CD14-positive monocyte (primary cell): ENCODE results near the gene DIPK2A. TPM values are rescaled to one million over a fixed set of nuclear protein-coding genes. Genes with fewer than 3 reads are reported as not detected.

Experiments used
- DNase-seq, 3 donors: peaks; one replicate each; pipeline ENCODE4 v3.0.0-alpha.2; 2011 to 2022
- H2AFZ ChIP-seq: 2 replicates; pipeline ENCODE4 v1.6.0; 2012; ENCODE audit warnings: mild to moderate bottlenecking, low read depth, low read length, inconsistent platforms; ENCODE audit not compliant: insufficient read depth, poor library complexity, severe bottlenecking
- H3K27ac ChIP-seq, 2 donors: 1 replicate in 1 of 2; 2 replicates in 1 of 2; pipeline ENCODE4 v1.5.1; 2012 to 2013; ENCODE audit warnings: low read length in 2 of 2, control low read depth in 1 of 2, inconsistent platforms in 1 of 2, low read depth in 1 of 2, mild to moderate bottlenecking in 1 of 2
- H3K27me3 ChIP-seq, 2 donors: one replicate each; pipeline versions ENCODE4 v1.6.0 to v1.6.1; 2011 to 2013; ENCODE audit warnings: low read length in 2 of 2; ENCODE audit not compliant: control insufficient read depth in 2 of 2, insufficient read depth in 2 of 2
- H3K36me3 ChIP-seq, 2 donors: replicated peaks in 1 of 2; 1 replicate in 1 of 2; 2 replicates in 1 of 2; pipeline versions ENCODE4 v1.5.1 to v1.6.1; 2012 to 2013; ENCODE audit warnings: low read length in 2 of 2, control low read depth in 1 of 2, inconsistent platforms in 1 of 2, mild to moderate bottlenecking in 1 of 2; ENCODE audit not compliant: insufficient read depth in 2 of 2, control insufficient read depth in 1 of 2
- H3K4me1 ChIP-seq, 2 donors: 1 replicate in 1 of 2; 2 replicates in 1 of 2; pipeline versions ENCODE4 v1.5.1 to v1.6.1; 2012 to 2013; ENCODE audit warnings: low read length in 2 of 2, control low read depth in 1 of 2, inconsistent platforms in 1 of 2, mild to moderate bottlenecking in 1 of 2, moderate library complexity in 1 of 2; ENCODE audit not compliant: insufficient read depth in 2 of 2, control insufficient read depth in 1 of 2
- H3K4me2 ChIP-seq: replicated peaks from 2 replicates; pipeline ENCODE3; 2012; ENCODE audit warnings: low read length, moderate library complexity, mild to moderate bottlenecking; ENCODE audit not compliant: poor library complexity, severe bottlenecking; ENCODE audit errors: extremely low read depth
- H3K4me3 ChIP-seq, 3 experiments: fragments of 200-600 bp in 1 of 3; sonication (generic) in 1 of 3; replicated peaks in 1 of 3; 1 replicate in 2 of 3; 2 replicates in 1 of 3; pipeline ENCODE4 v1.5.1; 2011 to 2013; ENCODE audit warnings: low read length in 3 of 3, mild to moderate bottlenecking in 3 of 3, control low read depth in 2 of 3, low read depth in 2 of 3, inconsistent platforms in 1 of 3, moderate library complexity in 1 of 3
- H3K79me2 ChIP-seq: 2 replicates; pipeline ENCODE4 v1.6.0; 2012; ENCODE audit warnings: mild to moderate bottlenecking, control low read depth, inconsistent platforms, low read length, moderate library complexity; ENCODE audit not compliant: insufficient read depth
- H3K9ac ChIP-seq: 2 replicates; pipeline ENCODE4 v1.6.0; 2017; ENCODE audit warnings: low read length, mild to moderate bottlenecking; ENCODE audit not compliant: insufficient read depth, poor library complexity, severe bottlenecking
- H3K9me3 ChIP-seq, 2 donors: replicated peaks in 1 of 2; 1 replicate in 1 of 2; 2 replicates in 1 of 2; pipeline versions ENCODE4 v1.5.1 to v1.6.1; 2012 to 2013; ENCODE audit warnings: low read length in 2 of 2, control low read depth in 1 of 2; ENCODE audit not compliant: control insufficient read depth in 1 of 2, insufficient read depth in 1 of 2
- H4K20me1 ChIP-seq: 2 replicates; pipeline ENCODE4 v1.6.0; 2012; ENCODE audit warnings: mild to moderate bottlenecking, low read length, control low read depth, moderate library complexity; ENCODE audit not compliant: insufficient read depth
- H3K27ac Mint-ChIP-seq, 7 donors: one replicate each; pipeline ENCODE4 v1.8.0; 2020; ENCODE audit warnings: mild to moderate bottlenecking in 7 of 7, mixed read lengths in 7 of 7, moderate library complexity in 6 of 7, inconsistent platforms in 2 of 7
- H3K27me3 Mint-ChIP-seq, 3 donors: one replicate each; pipeline ENCODE4 v1.8.0; 2021 to 2022; ENCODE audit warnings: low read depth in 3 of 3, mild to moderate bottlenecking in 3 of 3, mixed read lengths in 3 of 3, moderate library complexity in 3 of 3, inconsistent platforms in 1 of 3
- H3K36me3 Mint-ChIP-seq, 2 donors: one replicate each; pipeline ENCODE4 v1.8.0; 2020; ENCODE audit warnings: mixed read lengths in 2 of 2, inconsistent platforms in 1 of 2, mild to moderate bottlenecking in 1 of 2
- H3K4me1 Mint-ChIP-seq: one replicate; pipeline ENCODE4 v1.8.0; 2020; ENCODE audit warnings: mild to moderate bottlenecking, mixed read lengths
- H3K4me3 Mint-ChIP-seq, 2 donors: one replicate each; pipeline ENCODE4 v1.8.0; 2020; ENCODE audit warnings: mild to moderate bottlenecking in 2 of 2, mixed read lengths in 2 of 2, moderate library complexity in 1 of 2
- H3K9me3 Mint-ChIP-seq, 7 donors: one replicate each; pipeline ENCODE4 v1.8.0; 2020 to 2022; ENCODE audit warnings: mixed read lengths in 7 of 7, mild to moderate bottlenecking in 6 of 7, moderate library complexity in 6 of 7, inconsistent platforms in 2 of 7
- WGBS: methylation state at CpG from one replicate; pipeline ENCODE4 v1.1.5; 2013; ENCODE audit warnings: missing lambda C conversion rate; ENCODE audit not compliant: insufficient coverage; 5-methylcytosine and 5-hydroxymethylcytosine counted together
- intact Hi-C, 2 donors: fragments of 100-400 bp; cut with micrococcal nuclease; formaldehyde crosslinking; loops; one replicate each; pipeline versions ENCODE4 v1.15.0 to v1.15.1; 2023
- polyA plus RNA-seq, 3 donors: library from polyadenylated mRNA; depleted of rRNA in 1 of 3; unstranded in 2 of 3; stranded (reverse) in 1 of 3; fragments of 300-500 nt in 2 of 3; fragments of >200 nt in 1 of 3; fragmentation: Illumina TruSeq in 2 of 3; gene quantifications; 1 replicate in 2 of 3; 2 replicates in 1 of 3; pipeline ENCODE4 v1.2.3, GENCODE V29; 2012 to 2021
- TF ChIP-seq, protein P1 (sequence below): fragments of 200-600 bp; IDR thresholded peaks from one replicate; pipeline ENCODE4 v1.8.0; 2022; ENCODE audit warnings: antibody characterized with exemption, mild to moderate bottlenecking

The DIPK2A gene
- polyA plus RNA-seq, 3 donors = 15.4 to 26.9 (median 21.4) TPM

- Histone ChIP-seq H2AFZ (no peak overlapping the region), H3K4me3 (no peak overlapping the region), H3K79me2 (peaks cover 78% of the 10 kb centered on the region), H3K36me3 (peaks cover 11 to 37% of the 10 kb centered on the region in 2 donors), H4K20me1 (peaks cover 45% of the 10 kb centered on the region), H3K4me2 (no peak overlapping the region), H3K4me1 (no peaks in the 10 kb centered on the region), H3K27ac (peak overlapping the region in 1 of 2 donors; percentile 26), H3K9me3 (no peaks in the 10 kb centered on the region), H3K27me3 (no peaks in the 10 kb centered on the region), H3K9ac (no peak overlapping the region)
- H3K4me3 Mint-ChIP-seq = no peak overlapping the region
- peak overlapping the region in 2 of 7 donors; percentile 37 to 57 for H3K27ac Mint-ChIP-seq
- DNase-seq = no peak
- peaks cover 33% of the 10 kb centered on the region for H3K4me1 Mint-ChIP-seq
- H3K27me3 Mint-ChIP-seq = no peaks in the 10 kb centered on the region
- H3K9me3 Mint-ChIP-seq = no peaks in the 10 kb centered on the region
- TF ChIP-seq, protein P1, sequence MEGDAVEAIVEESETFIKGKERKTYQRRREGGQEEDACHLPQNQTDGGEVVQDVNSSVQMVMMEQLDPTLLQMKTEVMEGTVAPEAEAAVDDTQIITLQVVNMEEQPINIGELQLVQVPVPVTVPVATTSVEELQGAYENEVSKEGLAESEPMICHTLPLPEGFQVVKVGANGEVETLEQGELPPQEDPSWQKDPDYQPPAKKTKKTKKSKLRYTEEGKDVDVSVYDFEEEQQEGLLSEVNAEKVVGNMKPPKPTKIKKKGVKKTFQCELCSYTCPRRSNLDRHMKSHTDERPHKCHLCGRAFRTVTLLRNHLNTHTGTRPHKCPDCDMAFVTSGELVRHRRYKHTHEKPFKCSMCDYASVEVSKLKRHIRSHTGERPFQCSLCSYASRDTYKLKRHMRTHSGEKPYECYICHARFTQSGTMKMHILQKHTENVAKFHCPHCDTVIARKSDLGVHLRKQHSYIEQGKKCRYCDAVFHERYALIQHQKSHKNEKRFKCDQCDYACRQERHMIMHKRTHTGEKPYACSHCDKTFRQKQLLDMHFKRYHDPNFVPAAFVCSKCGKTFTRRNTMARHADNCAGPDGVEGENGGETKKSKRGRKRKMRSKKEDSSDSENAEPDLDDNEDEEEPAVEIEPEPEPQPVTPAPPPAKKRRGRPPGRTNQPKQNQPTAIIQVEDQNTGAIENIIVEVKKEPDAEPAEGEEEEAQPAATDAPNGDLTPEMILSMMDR = no peak
- peaks cover 32 to 61% of the 10 kb centered on the region in 2 donors for H3K36me3 Mint-ChIP-seq
- WGBS = no CpG with 5 or more reads among the region's 1 CpG
- intact Hi-C loops = no loop called here
Measured at GRCh38 chr3:143991713-143992112, 20.1 kb downstream of the DIPK2A start.

GRCh38 chr3:143998266-143998665 lies 26.6 kb downstream of the DIPK2A start:
- no CpG with 5 or more reads among the region's 6 CpGs for WGBS
- H3K4me3 Mint-ChIP-seq = peak overlapping the region in 1 of 2 donors; percentile 65

More at GRCh38 chr3:143998266-143998665, 26.6 kb downstream of the DIPK2A start:
- peak overlapping the region; percentile 70 for H3K4me2 ChIP-seq
- no peaks in the 10 kb centered on the region for H3K27me3 Mint-ChIP-seq
- peak overlapping the region in 2 of 3 experiments; percentile 3 to 23 for H3K4me3 ChIP-seq
- DNase-seq = peak; percentile 94 to 99 (median 99)
- H3K27ac Mint-ChIP-seq = peak overlapping the region; percentile 84 to 94 (median 91)
- intact Hi-C loops = no loop called here
- H3K9ac ChIP-seq = no peak overlapping the region
- H3K9me3 Mint-ChIP-seq = no peaks in the 10 kb centered on the region
- no peaks in the 10 kb centered on the region for H3K27me3 ChIP-seq
- H3K9me3 ChIP-seq = no peaks in the 10 kb centered on the region
- H3K4me1 ChIP-seq = peaks cover 32% of the 10 kb centered on the region in 2 donors
- peaks cover 16 to 25% of the 10 kb centered on the region in 2 donors for H3K36me3 Mint-ChIP-seq
- no peak overlapping the region for H2AFZ ChIP-seq
- H3K27ac ChIP-seq = peak overlapping the region in 1 of 2 donors; percentile 79
- TF ChIP-seq, protein P1 = no peak
- H4K20me1 ChIP-seq = no peaks in the 10 kb centered on the region
- H3K36me3 ChIP-seq = peaks cover 0 to 5% of the 10 kb centered on the region in 2 donors
- peaks cover 38% of the 10 kb centered on the region for H3K4me1 Mint-ChIP-seq
- peaks cover 16% of the 10 kb centered on the region for H3K79me2 ChIP-seq
